ENCODE results near the gene WRNIP1.

The WRNIP1 gene

GRCh38 chr6:2786269-2786668 lies 21.1 kb downstream of the WRNIP1 start:
- Histone ChIP-seq H3K36me3 (ENCODE audit: control insufficient read depth in 4 of 4, insufficient read depth in 4 of 4, low read length in 3 of 4) (peaks cover 0 to 60% (median 27%) of the 10 kb centered on the region in 4 experiments), H3K4me1 (ENCODE audit: control extremely low read depth in 1 of 4, control insufficient read depth in 4 of 4, insufficient read depth in 4 of 4, low read length in 3 of 4) (peaks cover 15 to 69% (median 52%) of the 10 kb centered on the region in 4 experiments), H3K27me3 (replicated peaks in 2 of 5; ENCODE audit: control insufficient read depth in 4 of 5, insufficient read depth in 5 of 5, low read length in 4 of 5) (no peaks in the 10 kb centered on the region), H3K27ac (ENCODE audit: insufficient read depth in 1 of 2, low read depth in 1 of 2, low read length in 2 of 2, poor library complexity in 1 of 2, severe bottlenecking in 2 of 2) (peak overlapping the region in 1 of 2 experiments; percentile 44), H3K4me3 (ENCODE audit: control insufficient read depth in 1 of 7, extremely low read depth in 1 of 7, insufficient read depth in 4 of 7, low read depth in 2 of 7, low read length in 6 of 7) (no peak overlapping the region), H3K9me3 (ENCODE audit: control extremely low read depth in 1 of 5, control insufficient read depth in 4 of 5, insufficient read depth in 2 of 5, low read depth in 1 of 5, low read length in 4 of 5) (no peaks in the 10 kb centered on the region)
- 90% methylated on average over 4 of the region's 4 CpGs for WGBS (ENCODE audit: insufficient coverage)
- ChIA-PET CTCF (interaction anchor here (6.6 to 12.0 kb wide), 2 partner anchors 16 to 56 kb away, joined by 50 to 192 read pairs; partner anchors contain the start of genes SERPINB1 and WRNIP1), POLR2A (interaction anchor here (0.9 kb wide), 1 partner anchor 21 kb away, joined by 3 read pairs; the partner anchor contains the start of gene WRNIP1)
- DNase-seq = no peak

GRCh38 chr6:2790588-2791449 lies 25.6 kb downstream of the WRNIP1 start:
- Histone ChIP-seq H3K27ac (ENCODE audit: insufficient read depth in 1 of 2, low read depth in 1 of 2, low read length in 2 of 2, poor library complexity in 1 of 2, severe bottlenecking in 2 of 2) (peak overlapping the region; percentile 22 to 66), H3K36me3 (ENCODE audit: control insufficient read depth in 4 of 4, insufficient read depth in 4 of 4, low read length in 3 of 4) (peaks cover 0 to 20% (median 13%) of the 10 kb centered on the region in 4 experiments), H3K9me3 (ENCODE audit: control extremely low read depth in 1 of 5, control insufficient read depth in 4 of 5, insufficient read depth in 2 of 5, low read depth in 1 of 5, low read length in 4 of 5) (no peaks in the 10 kb centered on the region), H3K4me3 (ENCODE audit: control insufficient read depth in 1 of 7, extremely low read depth in 1 of 7, insufficient read depth in 4 of 7, low read depth in 2 of 7, low read length in 6 of 7) (peak overlapping the region in 1 of 7 experiments; percentile 25), H3K4me1 (ENCODE audit: control extremely low read depth in 1 of 4, control insufficient read depth in 4 of 4, insufficient read depth in 4 of 4, low read length in 3 of 4) (peaks cover 19 to 65% (median 54%) of the 10 kb centered on the region in 4 experiments), H3K27me3 (replicated peaks in 2 of 5; ENCODE audit: control insufficient read depth in 4 of 5, insufficient read depth in 5 of 5, low read length in 4 of 5) (no peaks in the 10 kb centered on the region)
- ChIA-PET POLR2A (interaction anchor here (0.6 to 2.5 kb wide), 12 partner anchors 10 to 328 kb away, joined by 3 to 23 read pairs (median 3); partner anchors contain the start of genes BPHL, SERPINB1 and WRNIP1), CTCF (interaction anchor here (0.7 to 6.7 kb wide), 54 partner anchors 8 to 471 kb away, joined by 3 to 116 read pairs (median 7); partner anchors contain the start of genes MYLK4 and SERPINB1)
- WGBS (ENCODE audit: insufficient coverage) = 36% methylated on average over 5 of the region's 11 CpGs
- DNase-seq = peak; percentile 87 to 89 (median 89)

GRCh38 chr6:2791450-2791974 lies 26.3 kb downstream of the WRNIP1 start:
- Histone ChIP-seq H3K4me1 (ENCODE audit: control extremely low read depth in 1 of 4, control insufficient read depth in 4 of 4, insufficient read depth in 4 of 4, low read length in 3 of 4) (peaks cover 18 to 62% (median 56%) of the 10 kb centered on the region in 4 experiments), H3K36me3 (ENCODE audit: control insufficient read depth in 4 of 4, insufficient read depth in 4 of 4, low read length in 3 of 4) (peaks cover 0 to 15% (median 9%) of the 10 kb centered on the region in 4 experiments), H3K27ac (ENCODE audit: insufficient read depth in 1 of 2, low read depth in 1 of 2, low read length in 2 of 2, poor library complexity in 1 of 2, severe bottlenecking in 2 of 2) (peak overlapping the region in 1 of 2 experiments; percentile 47), H3K9me3 (ENCODE audit: control extremely low read depth in 1 of 5, control insufficient read depth in 4 of 5, insufficient read depth in 2 of 5, low read depth in 1 of 5, low read length in 4 of 5) (no peaks in the 10 kb centered on the region), H3K4me3 (ENCODE audit: control insufficient read depth in 1 of 7, extremely low read depth in 1 of 7, insufficient read depth in 4 of 7, low read depth in 2 of 7, low read length in 6 of 7) (no peak overlapping the region), H3K27me3 (replicated peaks in 2 of 5; ENCODE audit: control insufficient read depth in 4 of 5, insufficient read depth in 5 of 5, low read length in 4 of 5) (no peaks in the 10 kb centered on the region)
- CTCF ChIA-PET = interaction anchor here (0.7 to 6.7 kb wide), 51 partner anchors 9 to 470 kb away, joined by 3 to 116 read pairs (median 7); partner anchors contain the start of genes MYLK4 and SERPINB1
- WGBS (ENCODE audit: insufficient coverage) = 55% methylated on average over 2 of the region's 4 CpGs
- POLR2A ChIA-PET = interaction anchor here (0.6 to 2.5 kb wide), 10 partner anchors 27 to 111 kb away, joined by 3 to 23 read pairs (median 3); partner anchors contain the start of genes SERPINB1 and WRNIP1
- DNase-seq = peak in 2 of 3 donors; percentile 36 to 49

GRCh38 chr6:2792330-2793110 lies 27.3 kb downstream of the WRNIP1 start:
- peaks cover 0 to 10% (median 5%) of the 10 kb centered on the region in 4 experiments for H3K36me3 ChIP-seq (ENCODE audit: control insufficient read depth in 4 of 4, insufficient read depth in 4 of 4, low read length in 3 of 4)
- peaks cover 23 to 69% (median 66%) of the 10 kb centered on the region in 4 experiments for H3K4me1 ChIP-seq (ENCODE audit: control extremely low read depth in 1 of 4, control insufficient read depth in 4 of 4, insufficient read depth in 4 of 4, low read length in 3 of 4)
- H3K27me3 ChIP-seq (replicated peaks in 2 of 5; ENCODE audit: control insufficient read depth in 4 of 5, insufficient read depth in 5 of 5, low read length in 4 of 5) = no peaks in the 10 kb centered on the region
- WGBS (ENCODE audit: insufficient coverage) = 92% methylated on average over 11 of the region's 17 CpGs
- no peak overlapping the region for H3K4me3 ChIP-seq (ENCODE audit: control insufficient read depth in 1 of 7, extremely low read depth in 1 of 7, insufficient read depth in 4 of 7, low read depth in 2 of 7, low read length in 6 of 7)
- H3K9me3 ChIP-seq (ENCODE audit: control extremely low read depth in 1 of 5, control insufficient read depth in 4 of 5, insufficient read depth in 2 of 5, low read depth in 1 of 5, low read length in 4 of 5) = no peaks in the 10 kb centered on the region
- ChIA-PET CTCF (interaction anchor here (0.7 to 6.7 kb wide), 33 partner anchors 8 to 209 kb away, joined by 3 to 116 read pairs (median 8); partner anchors contain the start of gene SERPINB1), POLR2A (interaction anchor here (0.9 to 2.5 kb wide), 4 partner anchors 31 to 49 kb away, joined by 3 to 23 read pairs (median 8); partner anchors contain the start of gene SERPINB1)
- DNase-seq = peak in 2 of 3 donors; percentile 34 to 43
- H3K27ac ChIP-seq (ENCODE audit: insufficient read depth in 1 of 2, low read depth in 1 of 2, low read length in 2 of 2, poor library complexity in 1 of 2, severe bottlenecking in 2 of 2) = peak overlapping the region; percentile 55 to 76

GRCh38 chr6:2793534-2794151 lies 28.4 kb downstream of the WRNIP1 start:
- DNase-seq = peak; percentile 66 to 94 (median 92)
- Histone ChIP-seq H3K27ac (ENCODE audit: insufficient read depth in 1 of 2, low read depth in 1 of 2, low read length in 2 of 2, poor library complexity in 1 of 2, severe bottlenecking in 2 of 2) (peak overlapping the region; percentile 55 to 76), H3K4me1 (ENCODE audit: control extremely low read depth in 1 of 4, control insufficient read depth in 4 of 4, insufficient read depth in 4 of 4, low read length in 3 of 4) (peaks cover 23 to 80% (median 77%) of the 10 kb centered on the region in 4 experiments), H3K4me3 (ENCODE audit: control insufficient read depth in 1 of 7, extremely low read depth in 1 of 7, insufficient read depth in 4 of 7, low read depth in 2 of 7, low read length in 6 of 7) (peak overlapping the region in 3 of 7 experiments; percentile 22 to 29 (median 22)), H3K9me3 (ENCODE audit: control extremely low read depth in 1 of 5, control insufficient read depth in 4 of 5, insufficient read depth in 2 of 5, low read depth in 1 of 5, low read length in 4 of 5) (no peaks in the 10 kb centered on the region), H3K27me3 (replicated peaks in 2 of 5; ENCODE audit: control insufficient read depth in 4 of 5, insufficient read depth in 5 of 5, low read length in 4 of 5) (no peaks in the 10 kb centered on the region), H3K36me3 (ENCODE audit: control insufficient read depth in 4 of 4, insufficient read depth in 4 of 4, low read length in 3 of 4) (peaks cover 0 to 6% (median 2%) of the 10 kb centered on the region in 4 experiments)
- ChIA-PET CTCF (interaction anchor here (0.8 to 6.7 kb wide), 14 partner anchors 10 to 180 kb away, joined by 3 to 116 read pairs (median 4); partner anchors contain the start of gene SERPINB1), POLR2A (interaction anchor here (0.7 to 1.5 kb wide), 5 partner anchors 25 to 53 kb away, joined by 3 to 13 read pairs (median 3); partner anchors contain the start of gene SERPINB1)
- 22% methylated on average over 7 of the region's 9 CpGs for WGBS (ENCODE audit: insufficient coverage)

All from common myeloid progenitor, CD34-positive (primary cell).